HepG2 (cell line): Measurements from ENCODE around the gene FLACC1. TPM values are rescaled to one million over a fixed set of nuclear protein-coding genes. Genes with fewer than 3 reads are reported as not detected.

Experiments
- ATAC-seq: fragments of 200-7000 bp; cut with Tn5 transposase; 3 replicates; pipeline ENCODE4 v1.9.1; 2020; ENCODE audit warnings: mild to moderate bottlenecking, moderate library complexity
- BruUV-seq: library from RNA; stranded (reverse); fragments of 400-500 nt; replicated peaks from 2 replicates; lab custom pipeline; 2021; lab: Mats Ljungman, UMichigan
- CTCF ChIA-PET: fragments of 300-600 bp; formaldehyde crosslinking; extraction: SDS; loops from one replicate; lab custom pipeline; 2021; ENCODE audit warnings: low total read pairs, inconsistent platforms, low intra/inter-chr PET ratio; lab: Yijun Ruan, JAX
- POLR2A ChIA-PET: fragments of 350-600 bp; sonication (Branson Sonifier 250); formaldehyde crosslinking; loops from one replicate; lab custom pipeline; 2020; ENCODE audit warnings: antibody characterized with exemption, inconsistent platforms; lab: Yijun Ruan, JAX
- DNase-seq: peaks from one replicate; pipeline ENCODE4 v3.0.0-alpha.2; 2015; ENCODE audit warnings: low spot score
- FAIRE-seq: peaks from 3 replicates; lab custom pipeline; 2011; peaks lifted over from hg19 to GRCh38; lab: Jason Lieb, UNC
- H2AFZ ChIP-seq: one replicate; pipeline ENCODE4 v1.6.1; 2011; ENCODE audit warnings: low read length, inconsistent platforms
- H3K27ac ChIP-seq: fragments of 300-600 bp; 3 replicates; pipeline ENCODE4 v1.8.0; 2011; ENCODE audit warnings: mixed run types, mild to moderate bottlenecking, mixed read lengths, low read length, inconsistent platforms; ENCODE audit not compliant: insufficient read depth; ENCODE audit errors: extremely low read length
- H3K27me3 ChIP-seq, 2 experiments: fragments of 200-600 bp in 1 of 2; 2 replicates in 1 of 2; 3 replicates in 1 of 2; pipeline versions ENCODE4 v1.6.0 to v1.8.0; 2011; ENCODE audit warnings: low read length in 2 of 2, mild to moderate bottlenecking in 2 of 2, moderate library complexity in 2 of 2, inconsistent platforms in 1 of 2; ENCODE audit not compliant: insufficient read depth in 2 of 2, control insufficient read depth in 1 of 2
- H3K36me3 ChIP-seq, 2 experiments: fragments of 200-600 bp in 1 of 2; replicated peaks in 1 of 2; 2 replicates in 1 of 2; 3 replicates in 1 of 2; pipeline versions ENCODE4 v1.5.1 to v1.8.0; 2011; ENCODE audit warnings: low read length in 2 of 2, inconsistent platforms in 1 of 2; ENCODE audit not compliant: insufficient read depth in 2 of 2, control insufficient read depth in 1 of 2
- H3K4me1 ChIP-seq: 2 replicates; pipeline ENCODE4 v1.5.1; 2012; ENCODE audit warnings: low read length, inconsistent platforms; ENCODE audit not compliant: insufficient read depth
- H3K4me2 ChIP-seq: 2 replicates; pipeline ENCODE4 v1.6.0; 2011; ENCODE audit warnings: low read depth, low read length, inconsistent platforms
- H3K4me3 ChIP-seq, 3 experiments: fragments of 200-600 bp in 1 of 3; sonication (generic), shearing (Covaris generic) in 1 of 3; replicated peaks in 1 of 3; 2 replicates each; pipeline ENCODE4 v1.5.1; 2011 to 2016; ENCODE audit warnings: low read length in 3 of 3, inconsistent platforms in 2 of 3, low read depth in 2 of 3, mild to moderate bottlenecking in 2 of 3, control low read depth in 1 of 3, mixed read lengths in 1 of 3; ENCODE audit not compliant: insufficient read depth in 1 of 3
- H3K79me2 ChIP-seq: one replicate; pipeline ENCODE4 v1.6.1; 2011; ENCODE audit warnings: low read length, inconsistent platforms; ENCODE audit not compliant: insufficient read depth
- H3K9ac ChIP-seq: 2 replicates; pipeline ENCODE4 v1.6.0; 2011; ENCODE audit warnings: mild to moderate bottlenecking, low read depth, low read length, inconsistent platforms; ENCODE audit not compliant: insufficient read depth
- H3K9me3 ChIP-seq: 2 replicates; pipeline ENCODE4 v1.5.1; 2012; ENCODE audit warnings: mild to moderate bottlenecking, low read length
- H4K20me1 ChIP-seq: 2 replicates; pipeline ENCODE4 v1.6.0; 2011; ENCODE audit warnings: inconsistent platforms, mild to moderate bottlenecking, low read length, moderate library complexity; ENCODE audit not compliant: insufficient read depth
- DNMT1 ChIP-seq: sonication (generic); formaldehyde crosslinking; IDR thresholded peaks from 2 replicates; pipeline ENCODE4 v1.5.1; 2020; ENCODE audit warnings: mild to moderate bottlenecking, missing genetic modification reagents
- FIP1L1 ChIP-seq: fragments of 200-400 bp; formaldehyde crosslinking; IDR thresholded peaks from 2 replicates; pipeline ENCODE4 v1.6.1; 2018; ENCODE audit warnings: low read depth, mild to moderate bottlenecking, low read length, moderate library complexity, borderline replicate concordance; ENCODE audit not compliant: insufficient read depth
- FOXA3 ChIP-seq: IDR thresholded peaks from 2 replicates; pipeline ENCODE4 v1.6.1; 2016; ENCODE audit warnings: missing genetic modification reagents, missing compliant biosample characterization
- HNF1B ChIP-seq: sonication (generic); formaldehyde crosslinking; IDR thresholded peaks from 2 replicates; pipeline ENCODE4 v1.5.1; 2020; ENCODE audit warnings: mild to moderate bottlenecking, moderate library complexity, missing genetic modification reagents
- KLF11 ChIP-seq: IDR thresholded peaks from 2 replicates; pipeline ENCODE4 v1.6.1; 2016; ENCODE audit warnings: missing compliant biosample characterization
- MIER3 ChIP-seq: IDR thresholded peaks from 2 replicates; pipeline ENCODE4 v1.6.1; 2016; ENCODE audit warnings: missing compliant biosample characterization, borderline replicate concordance
- NBN ChIP-seq: fragments of 450-650 bp; conservative IDR thresholded peaks from 2 replicates; pipeline ENCODE4 v1.6.1; 2017
- PRDM10 ChIP-seq: sonication (generic); formaldehyde crosslinking; IDR thresholded peaks from 2 replicates; pipeline ENCODE4 v1.4.0; 2020; ENCODE audit warnings: low read depth, missing genetic modification reagents
- RELA ChIP-seq: sonication (generic); formaldehyde crosslinking; IDR thresholded peaks from 2 replicates; pipeline ENCODE4 v1.4.0; 2020; ENCODE audit warnings: missing genetic modification reagents
- TCF12 ChIP-seq, 2 experiments: fragments of 450-650 bp in 1 of 2; sonication (generic) in 1 of 2; formaldehyde crosslinking in 1 of 2; IDR thresholded peaks; 2 replicates each; pipeline versions ENCODE4 v1.6.1 to v1.8.0; 2017 to 2022; ENCODE audit warnings: antibody characterized with exemption in 1 of 2, mild to moderate bottlenecking in 1 of 2, missing genetic modification reagents in 1 of 2, moderate library complexity in 1 of 2
- ZFP41 ChIP-seq: sonication (generic); formaldehyde crosslinking; IDR thresholded peaks from 2 replicates; pipeline ENCODE4 v1.4.0; 2020; ENCODE audit warnings: mild to moderate bottlenecking, missing genetic modification reagents, borderline replicate concordance
- ZNF615 ChIP-seq: sonication (generic); formaldehyde crosslinking; IDR thresholded peaks from 2 replicates; pipeline ENCODE4 v1.5.0; 2020; ENCODE audit warnings: mild to moderate bottlenecking, missing genetic modification reagents, borderline replicate concordance
- ZNF660 ChIP-seq: sonication (generic); formaldehyde crosslinking; IDR thresholded peaks from 2 replicates; pipeline ENCODE4 v1.5.1; 2020; ENCODE audit warnings: mild to moderate bottlenecking, low read depth, missing genetic modification reagents, borderline replicate concordance
- ZNF713 ChIP-seq: sonication (generic); formaldehyde crosslinking; IDR thresholded peaks from 2 replicates; pipeline ENCODE4 v1.4.0; 2020; ENCODE audit warnings: mild to moderate bottlenecking, missing genetic modification reagents
- WGBS: methylation state at CpG from one replicate; pipeline ENCODE4 v1.1.6; 2017; ENCODE audit warnings: low lambda C conversion rate; 5-methylcytosine and 5-hydroxymethylcytosine counted together
- in situ Hi-C: cut with HindIII; loops from 2 replicates; pipeline ENCODE4 v1.10.0; 2017; ENCODE audit warnings: low pct_unique_long_range_greater_than_20kb; ENCODE audit not compliant: extremely low pct_ligation_motif_present
- intact Hi-C: fragments of 100-400 bp; cut with micrococcal nuclease; formaldehyde crosslinking; loops from one replicate; pipeline ENCODE4 v1.10.0; 2022; ENCODE audit not compliant: unreplicated experiment
- polyA plus RNA-seq, 8 experiments: library from polyadenylated mRNA; depleted of rRNA in 3 of 8; stranded (reverse) in 7 of 8; unstranded in 1 of 8; fragments of >200 nt; fragmentation: Illumina TruSeq in 4 of 8; extraction: Trizol in 4 of 8; gene quantifications; 2 replicates each; pipeline versions ENCODE4 v1.2.1 to v1.2.3, GENCODE V29; 2011 to 2016; ENCODE audit warnings: low read depth in 4 of 8, missing spikeins in 1 of 8, mixed read lengths in 1 of 8; ENCODE audit not compliant: insufficient read depth in 1 of 8
- total RNA-seq, 5 experiments: library from RNA; depleted of rRNA; stranded (reverse); fragments of >200 nt; fragmentation: Illumina TruSeq; extraction: Trizol; gene quantifications; 2 replicates each; pipeline ENCODE4 v1.2.3, GENCODE V29; 2016; ENCODE audit warnings: low read depth in 1 of 5
- TF ChIP-seq, protein P1 (sequence below): IDR thresholded peaks from 2 replicates; pipeline ENCODE4 v1.6.1; 2016
- TF ChIP-seq, protein P2 (sequence below): sonication (generic); formaldehyde crosslinking; IDR thresholded peaks from 2 replicates; pipeline ENCODE4 v1.5.0; 2020; ENCODE audit warnings: missing genetic modification reagents

FLACC1 gene
- total and polyA plus RNA-seq, 2 of the 13 experiments (the other 11 are each of a cell fraction or from before 2014, with no cell fraction given) = 0.35 to 0.59 TPM

DNA sequence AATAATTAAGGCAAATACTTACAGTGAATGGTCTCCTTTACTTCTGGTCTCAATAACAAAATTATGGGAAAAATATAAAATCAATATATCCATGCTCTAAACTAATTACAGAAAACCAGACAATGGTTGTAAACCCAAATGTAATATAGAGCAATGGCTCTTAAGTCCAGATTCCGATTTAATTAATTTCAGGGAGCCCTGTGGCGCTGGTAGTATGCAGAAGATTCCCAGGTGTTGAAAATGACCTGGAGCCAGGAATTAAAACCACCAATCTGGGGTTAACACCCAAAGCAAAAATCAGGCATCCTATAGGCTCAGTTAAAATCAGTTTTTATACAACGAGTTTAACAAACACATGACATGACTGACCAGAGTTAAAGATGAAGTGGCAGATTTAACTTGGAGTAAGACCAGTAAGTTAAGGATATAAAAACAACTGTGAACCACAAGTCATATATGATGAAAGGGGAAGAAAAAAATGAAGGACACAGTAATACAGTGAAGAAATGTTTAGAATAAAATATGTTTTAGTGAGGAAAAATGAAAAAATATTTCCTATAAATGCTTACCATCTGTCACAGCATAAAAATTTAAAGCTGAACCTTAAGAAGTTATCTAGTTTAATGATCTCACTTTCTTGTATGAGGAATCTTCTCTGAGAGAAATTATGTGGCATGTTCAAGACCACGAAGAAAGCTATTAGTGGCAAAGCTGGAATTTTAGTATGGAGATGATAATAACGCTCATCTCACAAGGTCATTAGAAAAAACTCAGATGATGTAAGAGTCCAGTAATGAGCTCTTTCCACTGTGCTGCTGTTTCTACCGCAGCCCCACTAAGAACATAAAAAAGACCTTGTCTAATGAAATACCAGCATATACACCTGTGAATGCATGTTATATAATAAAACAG is 45.8 kb upstream of the FLACC1 start (continued):
- no peak for TF ChIP-seq RELA (CRISPR knock-in tag)
- TF ChIP-seq ZFP41 (CRISPR knock-in tag) = no peak
- TF ChIP-seq DNMT1 (CRISPR knock-in tag) = no peak
- TF ChIP-seq PRDM10 (CRISPR knock-in tag) = no peak
- no peak for TF ChIP-seq FIP1L1
- TF ChIP-seq, protein P1, sequence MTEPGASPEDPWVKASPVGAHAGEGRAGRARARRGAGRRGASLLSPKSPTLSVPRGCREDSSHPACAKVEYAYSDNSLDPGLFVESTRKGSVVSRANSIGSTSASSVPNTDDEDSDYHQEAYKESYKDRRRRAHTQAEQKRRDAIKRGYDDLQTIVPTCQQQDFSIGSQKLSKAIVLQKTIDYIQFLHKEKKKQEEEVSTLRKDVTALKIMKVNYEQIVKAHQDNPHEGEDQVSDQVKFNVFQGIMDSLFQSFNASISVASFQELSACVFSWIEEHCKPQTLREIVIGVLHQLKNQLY (CRISPR knock-in tag) = no peak
- TF ChIP-seq, all 625 proteins: peak for 0

DNA sequence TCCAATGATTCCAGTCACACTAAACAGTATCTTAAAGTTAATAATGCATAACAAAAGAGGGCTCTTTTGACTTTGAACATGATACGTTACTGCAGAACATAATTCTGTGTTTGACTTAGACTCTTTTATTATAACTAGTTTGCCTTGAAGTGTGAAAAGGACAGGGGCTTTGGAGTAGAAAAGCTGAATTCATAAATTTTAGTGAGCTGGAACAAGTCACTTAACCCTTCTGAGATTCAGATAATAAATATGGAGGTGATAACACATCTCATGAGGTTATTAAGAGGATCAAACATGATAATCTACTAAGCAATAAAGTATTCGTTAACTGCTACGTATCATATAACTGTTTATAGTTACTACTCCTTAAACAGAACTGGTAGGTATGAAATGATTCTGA is 44.7 kb upstream of the FLACC1 start:
- 98% methylated on average over 3 of the region's 3 CpGs for WGBS
- ChIA-PET POLR2A (no interaction called here), CTCF (no interaction called here)
- H2AFZ ChIP-seq = no peak overlapping the region
- no peak overlapping the region for H3K4me2 ChIP-seq
- H3K9ac ChIP-seq = no peak overlapping the region
- in situ Hi-C loops = no loop called here
- no peak for DNase-seq
- H3K27ac ChIP-seq = no peak overlapping the region
- no peaks in the 10 kb centered on the region for H3K27me3 ChIP-seq
- H3K4me1 ChIP-seq = peaks cover 18% of the 10 kb centered on the region
- peaks cover 4 to 24% of the 10 kb centered on the region in 2 experiments for H3K36me3 ChIP-seq
- no peak for ATAC-seq
- BruUV-seq = no TSS peak
- no peaks in the 10 kb centered on the region for H4K20me1 ChIP-seq
- H3K9me3 ChIP-seq = no peaks in the 10 kb centered on the region
- no peak overlapping the region for H3K4me3 ChIP-seq
- no peak for FAIRE-seq
- intact Hi-C loops = no loop called here
- no peaks in the 10 kb centered on the region for H3K79me2 ChIP-seq
- TF ChIP-seq TCF12 (IDR thresholded peaks at IDR 0.05) = no peak
- no peak for TF ChIP-seq TCF12 (CRISPR knock-in tag; IDR thresholded peaks at IDR 0.05)
- no peak for TF ChIP-seq ZNF713
- no peak for TF ChIP-seq ZNF660 (CRISPR knock-in tag)
- no peak for TF ChIP-seq MIER3 (CRISPR knock-in tag)
- TF ChIP-seq, protein P2, sequence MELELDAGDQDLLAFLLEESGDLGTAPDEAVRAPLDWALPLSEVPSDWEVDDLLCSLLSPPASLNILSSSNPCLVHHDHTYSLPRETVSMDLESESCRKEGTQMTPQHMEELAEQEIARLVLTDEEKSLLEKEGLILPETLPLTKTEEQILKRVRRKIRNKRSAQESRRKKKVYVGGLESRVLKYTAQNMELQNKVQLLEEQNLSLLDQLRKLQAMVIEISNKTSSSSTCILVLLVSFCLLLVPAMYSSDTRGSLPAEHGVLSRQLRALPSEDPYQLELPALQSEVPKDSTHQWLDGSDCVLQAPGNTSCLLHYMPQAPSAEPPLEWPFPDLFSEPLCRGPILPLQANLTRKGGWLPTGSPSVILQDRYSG = no peak
- no peak for TF ChIP-seq ZNF615 (CRISPR knock-in tag)
- TF ChIP-seq FOXA3 (CRISPR knock-in tag) = no peak
- no peak for TF ChIP-seq HNF1B
- no peak for TF ChIP-seq NBN
- TF ChIP-seq KLF11 (CRISPR knock-in tag) = no peak
